Skeletal muscle satellite cell (primary cell): ENCODE results near the gene CISD2. TPM values are rescaled to one million over a fixed set of nuclear protein-coding genes. Genes with fewer than 3 reads are reported as not detected.
"Not testable (repeated sequence)": the region's sequence is repeated elsewhere in the genome, so short reads cannot be mapped to it uniquely, and the experiment has no call there.

Experiments
- H3K27me3 ChIP-seq: 2 replicates; pipeline ENCODE4 v1.7.0; 2013; ENCODE audit warnings: low read length; ENCODE audit not compliant: control insufficient read depth, insufficient read depth
- H3K36me3 ChIP-seq: 2 replicates; pipeline ENCODE4 v1.7.0; 2013; ENCODE audit warnings: mild to moderate bottlenecking, control low read depth, low read length; ENCODE audit not compliant: insufficient read depth
- H3K4me1 ChIP-seq: 2 replicates; pipeline ENCODE4 v1.7.0; 2013; ENCODE audit warnings: low read length; ENCODE audit not compliant: control insufficient read depth, insufficient read depth
- H3K4me2 ChIP-seq: 2 replicates; pipeline ENCODE4 v1.7.0; 2013; ENCODE audit warnings: mild to moderate bottlenecking, low read length
- H3K4me3 ChIP-seq: 2 replicates; pipeline ENCODE4 v1.7.0; 2013; ENCODE audit warnings: low read length
- H3K9ac ChIP-seq: 2 replicates; pipeline ENCODE4 v1.7.0; 2013; ENCODE audit warnings: mild to moderate bottlenecking, low read depth, low read length, moderate library complexity
- H3K9me3 ChIP-seq: replicated peaks from 2 replicates; pipeline ENCODE4 v1.7.0; 2013; ENCODE audit warnings: mild to moderate bottlenecking, control low read depth, low read length
- total RNA-seq: library from RNA; depleted of rRNA; stranded (reverse); fragments of >200 nt; gene quantifications from 2 replicates; pipeline ENCODE4 v1.2.3, GENCODE V29; 2012; rRNA removed

Gene CISD2, protein sequence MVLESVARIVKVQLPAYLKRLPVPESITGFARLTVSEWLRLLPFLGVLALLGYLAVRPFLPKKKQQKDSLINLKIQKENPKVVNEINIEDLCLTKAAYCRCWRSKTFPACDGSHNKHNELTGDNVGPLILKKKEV
- 36.0 and 37.4 TPM in 2 replicates for total RNA-seq

DNA sequence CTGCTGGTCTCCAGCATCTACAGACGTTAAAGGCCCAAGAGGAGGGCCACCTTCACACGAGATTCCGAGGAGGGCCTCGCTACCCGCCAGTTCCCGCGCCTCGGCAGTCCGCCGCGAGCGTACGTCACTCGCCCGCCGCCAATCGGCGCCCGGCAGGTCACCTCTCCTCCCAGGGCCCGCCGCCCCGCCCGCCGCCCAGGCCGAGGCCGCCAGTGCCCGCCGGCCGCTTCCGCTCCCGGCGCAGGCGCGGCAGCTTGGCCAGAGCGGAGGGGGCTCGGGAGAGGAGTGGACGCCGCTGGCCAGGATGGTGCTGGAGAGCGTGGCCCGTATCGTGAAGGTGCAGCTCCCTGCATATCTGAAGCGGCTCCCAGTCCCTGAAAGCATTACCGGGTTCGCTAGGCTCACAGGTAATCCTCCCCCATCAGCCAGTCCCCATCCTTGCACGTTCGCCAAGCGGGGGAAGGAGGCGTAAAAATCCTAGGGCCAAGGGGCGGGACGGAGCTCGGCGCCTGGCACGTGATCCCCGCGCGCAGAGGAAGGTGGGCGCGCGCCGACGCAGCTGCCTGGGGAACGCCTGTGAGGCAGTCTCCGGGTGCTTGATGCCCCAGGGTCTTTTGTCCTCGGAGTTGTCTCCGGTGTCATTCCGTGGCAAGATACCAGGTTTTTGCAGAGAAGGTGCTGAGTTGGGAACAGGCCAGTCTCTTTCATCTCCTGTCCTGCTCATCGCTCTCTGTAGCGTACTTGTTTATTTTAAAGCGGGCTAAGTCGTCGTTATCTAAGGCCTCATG lies at the start of gene CISD2:
Gene CISD2, plus strand, starts transcription at position 212 of the 788 bp plus-strand sequence. Its CDS starts 93 bp downstream, at position 305.
- Histone ChIP-seq H3K36me3 (no peaks in the 10 kb centered on the region), H3K27me3 (no peaks in the 10 kb centered on the region), H3K9ac (peak within 1 kb of the TSS; percentile 80), H3K4me1 (peaks cover 6% of the 10 kb centered on the region), H3K9me3 (no peaks in the 10 kb centered on the region), H3K4me2 (peak within 1 kb of the TSS; percentile 88), H3K4me3 (peak within 1 kb of the TSS; percentile 82)

DNA sequence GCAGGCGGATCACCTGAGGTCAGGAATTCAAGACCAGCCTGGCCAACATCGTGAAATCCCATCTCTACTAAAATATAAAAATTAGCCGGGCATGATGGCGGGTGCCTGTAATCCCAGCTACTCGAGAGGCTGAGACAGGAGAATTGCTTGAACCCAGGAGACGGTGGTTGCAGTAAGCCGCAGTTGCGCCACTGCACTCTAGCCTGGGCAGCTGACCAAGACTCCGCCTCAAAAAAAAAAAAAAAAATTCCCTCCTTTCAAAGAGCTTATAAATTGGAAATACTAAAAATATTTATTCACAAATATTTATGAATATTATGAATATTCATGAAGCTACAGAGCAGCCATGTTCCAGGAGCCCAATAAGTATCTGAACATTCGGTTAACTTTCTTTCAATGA lies 49.7 kb upstream of the CISD2 start:
- peaks cover 35% of the 10 kb centered on the region for H3K36me3 ChIP-seq
- peaks cover 85% of the 10 kb centered on the region for H3K4me1 ChIP-seq
- H3K27me3 ChIP-seq, H3K9me3 ChIP-seq, H3K9ac ChIP-seq: not testable (repeated sequence)
- H3K4me3 ChIP-seq, result peak overlapping the region; percentile 40
- peak overlapping the region; percentile 60 for H3K4me2 ChIP-seq

DNA sequence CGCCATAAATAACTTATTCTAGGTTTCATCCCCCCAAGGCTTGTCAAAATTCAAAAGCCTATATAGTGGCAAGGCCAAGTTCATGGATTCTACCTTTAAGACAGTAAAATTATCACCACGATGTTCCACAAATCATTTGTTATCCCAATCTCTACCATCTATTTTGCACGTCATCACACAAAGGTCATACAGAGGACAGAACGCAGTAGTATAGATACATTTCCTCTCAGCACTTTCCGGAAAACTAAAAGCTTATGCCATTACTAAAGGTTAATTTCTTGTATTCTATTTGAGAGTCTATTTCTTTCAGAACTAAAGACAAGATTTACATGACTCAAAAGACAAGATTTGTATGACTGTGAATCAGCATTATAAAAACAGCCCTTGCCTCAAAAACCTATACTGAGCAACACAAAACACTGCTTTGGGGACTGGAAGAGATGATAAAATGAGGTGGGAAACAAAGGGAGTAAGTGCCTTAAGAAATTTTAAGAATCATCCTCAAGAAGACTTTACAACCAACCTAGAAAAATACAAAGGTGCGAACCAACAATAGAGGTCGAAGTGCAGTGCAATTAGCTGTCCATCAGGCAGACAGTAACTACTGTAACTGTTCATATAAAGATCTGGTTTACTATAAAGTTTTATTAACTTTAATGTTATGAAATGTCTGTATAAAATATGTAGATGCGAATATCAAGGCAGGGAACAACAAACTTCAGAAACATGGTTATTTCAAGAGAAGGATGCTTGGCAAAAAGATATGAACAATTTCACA lies 49.0 kb upstream of the CISD2 start:
- Histone ChIP-seq H3K36me3 (peaks cover 38% of the 10 kb centered on the region), H3K4me1 (peaks cover 81% of the 10 kb centered on the region), H3K9me3 (no peaks in the 10 kb centered on the region), H3K4me3 (peak overlapping the region; percentile 40), H3K27me3 (no peaks in the 10 kb centered on the region), H3K9ac (no peak overlapping the region), H3K4me2 (peak overlapping the region; percentile 60)

DNA sequence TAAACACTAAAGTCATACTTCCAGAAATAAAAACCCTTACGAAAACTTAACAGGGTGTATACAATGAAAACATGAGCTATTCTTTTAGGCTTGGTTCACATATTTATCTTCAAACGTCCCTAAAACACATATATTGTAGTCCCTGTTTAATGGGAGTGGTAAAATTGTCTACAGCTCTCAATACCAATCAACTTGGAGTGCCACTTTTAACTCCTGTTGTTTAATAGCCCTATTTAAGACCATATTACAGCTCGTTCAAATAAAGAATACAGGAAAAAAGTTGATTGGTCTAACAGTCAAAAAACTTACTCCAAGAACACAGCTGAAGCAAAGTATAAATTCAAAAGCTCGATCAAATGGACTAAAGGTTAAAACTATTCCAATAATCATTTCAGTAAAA lies 45.3 kb upstream of the CISD2 start:
- peak overlapping the region; percentile 87 for H3K4me2 ChIP-seq
- H3K36me3 ChIP-seq, result peaks cover 37% of the 10 kb centered on the region
- H3K27me3 ChIP-seq, result no peaks in the 10 kb centered on the region
- peak overlapping the region; percentile 95 for H3K4me3 ChIP-seq
- peak overlapping the region; percentile 100 for H3K9ac ChIP-seq
- H3K4me1 ChIP-seq, result peaks cover 48% of the 10 kb centered on the region
- H3K9me3 ChIP-seq, result no peaks in the 10 kb centered on the region

DNA sequence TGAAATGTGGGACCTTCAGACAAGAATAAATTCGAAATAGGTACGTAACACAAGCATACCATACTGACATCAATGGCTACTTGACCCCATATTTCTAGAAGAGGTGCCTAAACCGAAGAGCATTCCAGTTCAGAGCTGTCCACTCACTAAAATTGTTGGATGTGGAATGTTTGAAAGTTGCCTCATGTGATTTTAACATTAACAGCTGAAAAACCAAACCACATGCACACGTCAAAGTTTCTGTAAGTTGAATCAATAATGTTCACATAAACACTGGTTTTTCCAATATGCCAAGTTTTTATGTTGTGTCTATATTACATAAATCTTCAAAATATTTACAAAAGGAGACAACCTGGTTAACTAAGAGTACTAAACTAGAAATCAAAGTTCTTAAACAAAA lies 44.9 kb upstream of the CISD2 start:
- Histone ChIP-seq H3K4me1 (peaks cover 45% of the 10 kb centered on the region), H3K9me3 (no peaks in the 10 kb centered on the region), H3K27me3 (no peaks in the 10 kb centered on the region), H3K36me3 (peaks cover 33% of the 10 kb centered on the region), H3K4me3 (peak overlapping the region; percentile 95), H3K9ac (peak overlapping the region; percentile 100), H3K4me2 (peak overlapping the region; percentile 87)

DNA sequence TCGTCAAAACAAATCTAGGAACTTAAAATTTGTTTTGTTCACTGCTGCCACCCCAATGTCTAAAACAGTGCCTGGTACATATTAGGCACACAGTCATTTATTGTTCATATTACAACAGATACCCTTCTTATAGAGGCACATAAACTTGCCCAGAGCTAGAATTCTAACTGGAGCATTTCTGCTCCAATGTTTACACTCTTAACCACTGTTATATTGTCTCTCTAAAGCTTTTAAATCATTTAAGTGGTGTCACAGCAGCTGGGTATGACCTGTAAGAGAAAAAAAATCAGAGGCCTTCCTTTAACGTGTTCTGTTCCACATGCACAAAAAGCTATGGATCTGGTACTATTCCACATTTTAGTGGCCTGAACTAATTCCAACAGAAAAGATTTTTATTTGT lies 44.4 kb upstream of the CISD2 start:
- H3K4me3 ChIP-seq, result peak overlapping the region; percentile 95
- peaks cover 46% of the 10 kb centered on the region for H3K4me1 ChIP-seq

DNA sequence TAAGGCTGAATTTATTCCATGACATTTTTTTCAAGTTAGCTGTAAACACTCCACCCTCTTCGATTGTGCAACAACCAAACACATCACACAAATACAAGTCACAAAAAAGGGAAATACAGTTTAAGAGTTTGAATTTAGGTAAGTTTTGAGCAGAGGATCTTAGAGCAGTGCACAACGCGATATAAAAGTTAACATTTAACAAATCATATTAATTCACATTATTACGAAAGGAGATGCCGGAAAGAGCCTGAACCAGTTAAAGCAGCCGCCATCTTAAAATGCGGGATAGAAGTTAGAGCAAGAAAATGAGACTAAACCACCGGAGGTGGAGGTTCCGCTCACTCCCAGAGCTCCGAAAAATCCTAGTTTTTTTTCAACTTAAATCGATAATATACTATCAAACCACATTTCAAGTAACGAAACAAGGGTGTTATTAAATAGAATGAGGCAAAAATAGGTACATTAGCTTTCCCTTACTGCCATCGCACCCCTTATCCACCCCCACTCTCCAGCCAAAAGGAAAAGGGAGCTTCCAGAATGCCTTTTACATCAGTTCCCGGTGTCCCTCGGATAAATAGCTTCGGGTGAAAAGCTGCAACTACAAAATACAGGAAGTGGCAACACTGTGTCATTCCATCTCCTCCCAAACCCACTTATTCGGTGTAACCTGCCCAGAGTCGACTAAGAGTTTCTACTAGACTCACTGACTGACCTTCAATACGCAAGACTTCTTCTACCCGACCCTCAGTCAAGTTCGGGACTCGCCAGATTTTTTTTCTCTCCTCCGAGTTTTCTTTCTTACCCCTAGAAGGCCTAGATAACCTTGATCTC lies 43.3 kb upstream of the CISD2 start:
- H3K27me3 ChIP-seq, result no peaks in the 10 kb centered on the region
- no peaks in the 10 kb centered on the region for H3K9me3 ChIP-seq
- peak overlapping the region; percentile 87 for H3K4me2 ChIP-seq
- H3K9ac ChIP-seq, result peak overlapping the region; percentile 100
- H3K4me1 ChIP-seq, result peaks cover 36% of the 10 kb centered on the region
- peaks cover 30% of the 10 kb centered on the region for H3K36me3 ChIP-seq
- peak overlapping the region; percentile 95 for H3K4me3 ChIP-seq

More for the DNA sequence above, 44.4 kb upstream of the CISD2 start:
- Histone ChIP-seq H3K9ac (peak overlapping the region; percentile 100), H3K9me3 (no peaks in the 10 kb centered on the region), H3K27me3 (no peaks in the 10 kb centered on the region), H3K4me2 (peak overlapping the region; percentile 87), H3K36me3 (peaks cover 33% of the 10 kb centered on the region)

DNA sequence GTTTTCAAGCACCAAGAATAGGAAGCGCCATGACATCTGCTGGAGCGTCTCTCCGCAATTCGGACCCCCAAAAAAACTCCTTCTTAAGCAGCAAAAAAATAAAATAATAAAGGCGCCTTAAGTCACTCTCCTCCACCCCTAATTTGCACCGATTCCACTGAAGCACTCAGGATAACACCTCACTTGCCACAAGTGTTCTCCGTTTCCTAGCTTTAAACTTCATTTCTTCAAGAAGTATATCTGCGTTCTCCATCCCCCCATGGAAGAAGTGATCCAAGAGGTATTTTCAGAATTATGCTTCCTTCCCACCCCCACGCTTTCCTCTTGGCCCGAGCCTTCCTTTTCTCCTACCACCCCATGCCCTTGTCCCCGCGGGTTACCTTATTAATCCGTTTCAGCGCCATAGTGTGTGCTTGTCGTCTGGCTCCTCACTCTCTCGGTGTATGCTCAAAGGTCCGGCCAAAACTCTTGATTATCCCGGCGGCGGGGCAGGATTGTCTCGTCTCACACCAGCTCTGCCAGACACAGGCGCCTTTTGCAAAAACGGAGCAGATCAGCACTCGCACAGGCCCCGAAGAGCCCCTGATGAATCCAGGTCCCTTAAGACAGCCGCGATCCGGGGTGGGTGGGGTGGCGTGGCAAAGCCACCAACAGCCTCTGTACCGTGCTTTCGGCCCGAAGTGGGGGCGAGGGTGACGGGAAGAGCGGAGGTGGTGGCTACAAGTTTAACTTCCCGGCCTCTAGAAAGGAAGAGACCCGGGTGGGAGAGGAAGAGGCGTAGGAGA lies 42.5 kb upstream of the CISD2 start:
- Histone ChIP-seq H3K4me1 (peaks cover 27% of the 10 kb centered on the region), H3K9me3 (no peaks in the 10 kb centered on the region), H3K27me3 (no peaks in the 10 kb centered on the region), H3K4me3 (peak overlapping the region; percentile 95), H3K4me2 (peak overlapping the region; percentile 87), H3K9ac (peak overlapping the region; percentile 100), H3K36me3 (peaks cover 30% of the 10 kb centered on the region)

DNA sequence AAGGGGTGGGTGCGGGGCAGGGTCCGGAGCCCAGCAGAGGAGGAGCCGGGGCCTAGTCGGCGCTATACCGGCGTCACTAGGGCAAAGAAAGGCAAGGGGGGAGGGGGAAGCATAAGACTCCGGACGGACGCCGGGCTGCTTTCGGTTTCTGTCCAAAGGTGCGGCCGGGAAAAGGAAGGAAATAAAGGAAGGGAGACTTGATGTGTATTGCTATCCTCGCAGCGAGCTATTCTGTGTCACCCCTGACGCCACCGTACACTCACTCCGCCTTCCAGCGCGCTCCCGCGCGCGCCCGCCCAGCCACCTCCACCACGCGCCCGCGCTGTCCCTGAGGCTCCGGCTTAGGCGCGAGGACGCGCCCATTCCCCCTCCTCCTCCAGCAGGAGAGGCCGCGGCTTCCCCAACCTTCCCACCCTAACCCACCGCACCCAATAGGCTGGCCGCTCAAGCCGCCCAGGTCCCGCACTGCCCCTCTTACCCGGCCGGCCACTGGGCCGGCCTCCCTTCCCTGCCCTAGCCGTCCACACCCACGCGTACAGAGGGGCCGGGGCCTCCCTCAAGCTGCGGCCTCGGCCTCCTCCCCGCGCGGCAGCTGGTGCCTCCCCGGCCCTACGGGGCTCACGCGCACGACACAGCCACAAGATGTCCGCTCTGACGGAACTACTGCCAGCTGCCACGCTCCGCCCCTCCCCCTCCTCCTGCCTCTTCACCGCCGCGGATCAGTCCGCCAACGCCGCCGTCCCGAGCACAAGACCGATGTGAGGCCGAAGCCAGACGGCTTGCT lies 41.7 kb upstream of the CISD2 start, which contains the start of gene UBE2D3:
Gene UBE2D3, minus strand, starts transcription at position 662 of the 784 bp plus-strand sequence. CDS start 1,043 bp downstream, outside the sequence.
- H3K27me3 ChIP-seq, result no peaks in the 10 kb centered on the region
- H3K4me3 ChIP-seq, result peak within 1 kb of the TSS; percentile 95
- peaks cover 19% of the 10 kb centered on the region for H3K4me1 ChIP-seq
- H3K9ac ChIP-seq, result peak within 1 kb of the TSS; percentile 100
- no peaks in the 10 kb centered on the region for H3K9me3 ChIP-seq
- H3K36me3 ChIP-seq, result peaks cover 27% of the 10 kb centered on the region
- H3K4me2 ChIP-seq, result peak within 1 kb of the TSS; percentile 87
